GM23248 (cell line): ENCODE data around the gene STARD7.

Source experiments
- EZH2 ChIP-seq: fragments of 200-600 bp; sonication (generic); IDR thresholded peaks from 2 replicates; pipeline ENCODE4 v1.6.1; 2018; ENCODE audit warnings: antibody characterized with exemption, mild to moderate bottlenecking; ENCODE audit not compliant: insufficient read depth, poor library complexity, severe bottlenecking
- EZH2phosphoT487 ChIP-seq: fragments of 200-600 bp; sonication (generic); IDR thresholded peaks from 2 replicates; pipeline ENCODE4 v1.6.1; 2018; ENCODE audit warnings: antibody characterized with exemption, moderate library complexity, mild to moderate bottlenecking, low read depth; ENCODE audit not compliant: insufficient read depth

DNA sequence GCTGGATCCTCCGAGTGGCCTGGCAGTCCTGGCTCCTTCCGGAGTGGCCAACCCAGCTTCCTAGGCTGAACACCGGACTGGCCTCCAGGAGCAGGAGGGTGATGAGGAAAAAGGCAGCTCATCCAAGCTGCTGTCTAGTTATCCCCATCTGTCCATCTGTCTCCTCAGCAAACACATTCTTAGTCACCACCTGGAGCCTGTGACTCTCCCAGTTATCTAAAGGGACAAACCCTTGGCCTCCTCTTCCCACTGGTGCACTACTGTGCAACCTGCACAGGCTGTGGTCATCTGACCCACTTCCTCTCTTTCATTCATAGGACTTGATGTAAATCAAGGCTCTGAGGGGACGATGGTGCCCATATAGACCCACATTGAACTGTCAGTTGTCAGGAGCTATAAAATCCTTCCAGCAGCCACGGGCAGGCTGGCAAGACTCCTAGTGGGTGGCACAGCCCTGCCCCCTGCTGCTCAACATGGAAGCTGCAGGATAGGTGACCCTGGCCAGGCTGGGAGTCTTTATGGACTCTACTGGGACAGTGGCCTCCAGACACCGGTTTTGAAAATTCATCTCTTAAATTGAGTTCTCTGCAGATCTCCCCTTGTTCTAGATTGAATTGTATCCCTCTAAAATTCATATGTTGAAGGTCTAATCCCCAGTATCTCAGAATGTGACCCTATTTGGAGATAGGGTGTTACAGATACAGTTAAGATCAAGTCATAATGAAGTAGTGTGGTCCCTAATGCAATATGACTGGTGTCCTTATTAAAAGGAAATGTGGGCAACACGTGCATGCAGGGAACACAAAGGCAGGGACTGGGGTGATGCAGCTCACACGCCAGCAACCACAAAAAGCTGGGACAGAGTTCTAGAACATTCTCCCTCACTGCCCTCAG lies 34.1 kb downstream of the STARD7 start:
- TF ChIP-seq EZH2 (no peak), EZH2phosphoT487 (no peak)
